DOHH2 (cell line): Measurements from ENCODE around the gene PIGS.

Source experiments
- H3F3A ChIP-seq: fragments of 200-600 bp; sonication (generic), shearing (Covaris generic); 2 replicates; pipeline ENCODE4 v1.6.0; 2016; ENCODE audit warnings: antibody characterized with exemption, mild to moderate bottlenecking; ENCODE audit not compliant: control insufficient read depth, insufficient read depth
- H3K27ac ChIP-seq: fragments of 200-600 bp; sonication (generic); 2 replicates; pipeline ENCODE4 v1.5.1; 2014; ENCODE audit warnings: low read depth, mild to moderate bottlenecking, low read length, moderate library complexity
- H3K27me3 ChIP-seq: fragments of 200-600 bp; sonication (generic); 2 replicates; pipeline ENCODE4 v1.6.1; 2014; ENCODE audit warnings: mild to moderate bottlenecking, low read length, mixed read lengths; ENCODE audit not compliant: control insufficient read depth
- H3K36me3 ChIP-seq: fragments of 200-600 bp; sonication (generic); 2 replicates; pipeline ENCODE4 v1.6.1; 2014; ENCODE audit warnings: mild to moderate bottlenecking, low read length, moderate library complexity, mixed read lengths; ENCODE audit not compliant: control insufficient read depth
- H3K4me1 ChIP-seq: fragments of 200-600 bp; sonication (generic); 2 replicates; pipeline ENCODE4 v1.6.1; 2014; ENCODE audit warnings: mild to moderate bottlenecking, low read length, mixed read lengths; ENCODE audit not compliant: control insufficient read depth
- H3K4me2 ChIP-seq: fragments of 200-600 bp; sonication (generic); 2 replicates; pipeline ENCODE4 v1.6.0; 2014; ENCODE audit warnings: mild to moderate bottlenecking, low read length, moderate library complexity
- H3K4me3 ChIP-seq: fragments of 200-600 bp; sonication (generic); 2 replicates; pipeline ENCODE4 v1.5.1; 2014; ENCODE audit warnings: mild to moderate bottlenecking, low read length, mixed read lengths
- H3K79me2 ChIP-seq: fragments of 200-600 bp; sonication (generic); 2 replicates; pipeline ENCODE4 v1.6.1; 2014; ENCODE audit warnings: mild to moderate bottlenecking, low read length, mixed read lengths; ENCODE audit not compliant: control insufficient read depth
- H3K9me2 ChIP-seq: fragments of 200-600 bp; sonication (generic); replicated peaks from 2 replicates; pipeline ENCODE4 v1.6.1; 2014; ENCODE audit warnings: mild to moderate bottlenecking, low read length, mixed read lengths; ENCODE audit not compliant: control insufficient read depth
- H3K9me3 ChIP-seq: fragments of 200-600 bp; sonication (generic); 2 replicates; pipeline ENCODE4 v1.6.1; 2014; ENCODE audit warnings: antibody characterized with exemption, low read length, mixed read lengths; ENCODE audit not compliant: control insufficient read depth, insufficient read depth
- H4K20me1 ChIP-seq: fragments of 200-600 bp; sonication (generic); 2 replicates; pipeline ENCODE4 v1.6.0; 2014; ENCODE audit warnings: low read depth, mild to moderate bottlenecking, antibody characterized with exemption, low read length, moderate library complexity; ENCODE audit not compliant: control insufficient read depth, insufficient read depth
- CTCF ChIP-seq: fragments of 200-600 bp; sonication (generic); IDR thresholded peaks from one replicate; pipeline ENCODE4 v1.5.1; 2014; ENCODE audit warnings: antibody characterized with exemption, mild to moderate bottlenecking, low read depth, low read length; ENCODE audit not compliant: poor library complexity, severe bottlenecking
- EZH2phosphoT487 ChIP-seq: fragments of 200-600 bp; sonication (generic); IDR thresholded peaks from 2 replicates; pipeline ENCODE4 v1.6.1; 2017; ENCODE audit warnings: borderline replicate concordance, mild to moderate bottlenecking, antibody characterized with exemption, low read length, moderate library complexity, mixed read lengths

The PIGS gene

GRCh38 chr17:28508211-28508724, 63.1 kb downstream of the PIGS start:
- TF ChIP-seq CTCF (no peak), EZH2phosphoT487 (no peak)
- no peak overlapping the region for H3K4me2 ChIP-seq

DNA sequence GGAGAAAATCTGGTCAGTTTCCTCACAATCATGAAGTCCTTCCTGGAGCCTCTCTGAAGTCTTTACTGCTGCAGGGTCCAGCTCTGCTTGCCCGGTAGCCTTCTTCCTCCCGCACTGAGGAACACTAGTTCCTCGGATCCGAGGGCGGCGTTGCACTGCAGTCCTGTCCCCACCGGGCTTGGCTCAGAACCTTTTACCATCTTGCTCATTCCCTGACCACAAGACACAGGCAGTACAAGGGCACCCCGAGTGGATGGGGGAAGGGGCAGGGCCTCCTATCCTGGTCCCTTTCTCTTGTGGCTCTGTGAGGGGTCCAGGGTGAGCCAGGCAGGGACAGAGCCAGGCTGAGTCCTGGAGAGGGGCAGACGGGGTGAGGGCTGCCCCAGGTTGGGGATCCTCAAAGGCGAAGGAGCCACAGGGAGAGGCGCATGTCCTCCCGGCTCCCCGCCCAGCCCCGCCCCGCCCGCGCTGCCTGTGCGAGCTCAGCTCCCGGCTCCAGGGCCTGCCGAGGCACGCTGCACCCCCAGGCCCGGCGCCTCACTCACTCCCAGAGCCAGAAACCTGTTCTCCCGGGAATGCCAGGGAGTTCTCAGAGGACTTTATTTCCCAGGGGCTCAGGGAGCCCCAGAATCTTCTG, 63.6 kb downstream of the PIGS start:
- H3K27me3 ChIP-seq = peaks cover 20% of the 10 kb centered on the region
- H3K4me2 ChIP-seq = no peak overlapping the region
- H3K27ac ChIP-seq = no peak overlapping the region
- no peaks in the 10 kb centered on the region for H4K20me1 ChIP-seq
- no peak for TF ChIP-seq EZH2phosphoT487
- no peak for TF ChIP-seq CTCF
- no peaks in the 10 kb centered on the region for H3F3A ChIP-seq
- H3K4me3 ChIP-seq = no peak overlapping the region
- no peaks in the 10 kb centered on the region for H3K9me3 ChIP-seq
- no peaks in the 10 kb centered on the region for H3K36me3 ChIP-seq
- H3K9me2 ChIP-seq = no peaks in the 10 kb centered on the region
- H3K4me1 ChIP-seq = no peaks in the 10 kb centered on the region
- H3K79me2 ChIP-seq = no peaks in the 10 kb centered on the region

More at GRCh38 chr17:28508211-28508724, 63.1 kb downstream of the PIGS start:
- H3K9me2 ChIP-seq = no peaks in the 10 kb centered on the region
- H3K79me2 ChIP-seq = no peaks in the 10 kb centered on the region
- H3F3A ChIP-seq = no peaks in the 10 kb centered on the region
- no peak overlapping the region for H3K4me3 ChIP-seq
- no peaks in the 10 kb centered on the region for H3K36me3 ChIP-seq
- H4K20me1 ChIP-seq = no peaks in the 10 kb centered on the region
- no peak overlapping the region for H3K27ac ChIP-seq
- no peaks in the 10 kb centered on the region for H3K9me3 ChIP-seq
- peaks cover 20% of the 10 kb centered on the region for H3K27me3 ChIP-seq
- no peaks in the 10 kb centered on the region for H3K4me1 ChIP-seq

- Histone ChIP-seq H3K4me3 (no peak overlapping the region), H3K27me3 (peaks cover 12% of the 10 kb centered on the region), H3K9me2 (no peaks in the 10 kb centered on the region), H3K36me3 (no peaks in the 10 kb centered on the region), H3K79me2 (no peaks in the 10 kb centered on the region), H3F3A (no peaks in the 10 kb centered on the region), H3K9me3 (no peaks in the 10 kb centered on the region), H4K20me1 (no peaks in the 10 kb centered on the region), H3K4me1 (no peaks in the 10 kb centered on the region), H3K27ac (no peak overlapping the region), H3K4me2 (no peak overlapping the region)
- no peak for TF ChIP-seq EZH2phosphoT487
- no peak for TF ChIP-seq CTCF
These were observed 64.4 kb downstream of the PIGS start for GRCh38 chr17:28506763-28507487.
